ENCODE data around the gene NOL9.

DNA sequence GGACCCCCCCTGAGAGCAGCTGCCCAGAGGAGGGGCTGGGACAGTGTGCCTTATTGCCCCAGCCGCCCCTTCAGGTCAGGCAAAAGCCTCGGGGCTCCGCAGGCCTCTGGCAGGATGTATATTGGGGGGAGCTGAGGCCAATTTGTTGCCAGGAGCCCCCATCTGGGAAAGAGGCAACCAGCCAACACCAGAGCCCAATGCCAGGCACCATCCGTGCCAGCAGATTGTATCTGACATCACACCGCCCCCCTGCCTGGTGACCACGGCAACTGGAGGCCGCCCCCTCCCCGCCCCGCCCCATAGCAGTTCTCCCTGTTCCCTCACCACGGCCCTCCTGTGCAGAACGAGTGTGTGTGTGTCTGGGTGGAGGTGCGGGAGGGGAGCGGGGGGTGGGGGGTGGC, 59.3 kb downstream of the NOL9 start:
- TF ChIP-seq, protein P1, sequence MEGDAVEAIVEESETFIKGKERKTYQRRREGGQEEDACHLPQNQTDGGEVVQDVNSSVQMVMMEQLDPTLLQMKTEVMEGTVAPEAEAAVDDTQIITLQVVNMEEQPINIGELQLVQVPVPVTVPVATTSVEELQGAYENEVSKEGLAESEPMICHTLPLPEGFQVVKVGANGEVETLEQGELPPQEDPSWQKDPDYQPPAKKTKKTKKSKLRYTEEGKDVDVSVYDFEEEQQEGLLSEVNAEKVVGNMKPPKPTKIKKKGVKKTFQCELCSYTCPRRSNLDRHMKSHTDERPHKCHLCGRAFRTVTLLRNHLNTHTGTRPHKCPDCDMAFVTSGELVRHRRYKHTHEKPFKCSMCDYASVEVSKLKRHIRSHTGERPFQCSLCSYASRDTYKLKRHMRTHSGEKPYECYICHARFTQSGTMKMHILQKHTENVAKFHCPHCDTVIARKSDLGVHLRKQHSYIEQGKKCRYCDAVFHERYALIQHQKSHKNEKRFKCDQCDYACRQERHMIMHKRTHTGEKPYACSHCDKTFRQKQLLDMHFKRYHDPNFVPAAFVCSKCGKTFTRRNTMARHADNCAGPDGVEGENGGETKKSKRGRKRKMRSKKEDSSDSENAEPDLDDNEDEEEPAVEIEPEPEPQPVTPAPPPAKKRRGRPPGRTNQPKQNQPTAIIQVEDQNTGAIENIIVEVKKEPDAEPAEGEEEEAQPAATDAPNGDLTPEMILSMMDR (IDR thresholded peaks at IDR 0.05): no peak
- no peak for TF ChIP-seq POLR2A (IDR thresholded peaks at IDR 0.05)
